Stimulated activated naive CD4-positive, alpha-beta T cell treated with Interleukin-2 at 50 U/mL for 16 hours (primary cell): ENCODE measurements around the gene TMEM198.

Experiments used
- DNase-seq: peaks from one replicate; lab custom pipeline; 2025; lab: John Stamatoyannopoulos, UW

The TMEM198 gene

GRCh38 chr2:219545295-219545942, 1.6 kb downstream of the TMEM198 start:
- no peak for DNase-seq

GRCh38 chr2:219545943-219546352, 2.1 kb downstream of the TMEM198 start:
- DNase-seq, result no peak

- DNase-seq, result no peak
Measured at GRCh38 chr2:219547621-219548020, 3.8 kb downstream of the TMEM198 start.

DNA sequence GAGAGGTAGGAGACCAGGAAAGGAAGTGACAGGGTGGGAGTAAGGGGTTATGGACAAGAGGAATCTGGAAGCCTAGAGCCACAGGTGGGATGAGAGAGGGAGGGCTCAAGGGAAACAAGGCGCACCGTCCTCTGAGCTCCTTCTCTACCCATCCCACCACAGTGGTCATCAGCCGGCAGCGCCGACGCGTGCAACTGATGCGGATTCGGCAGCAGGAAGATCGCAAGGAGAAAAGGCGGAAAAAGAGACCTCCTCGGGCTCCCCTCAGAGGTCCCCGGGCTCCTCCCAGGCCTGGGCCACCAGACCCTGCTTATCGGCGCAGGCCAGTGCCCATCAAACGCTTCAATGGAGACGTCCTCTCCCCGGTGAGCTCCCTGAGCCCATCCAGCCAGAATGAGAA, 5.2 kb downstream of the TMEM198 start:
- no peak for DNase-seq

DNA sequence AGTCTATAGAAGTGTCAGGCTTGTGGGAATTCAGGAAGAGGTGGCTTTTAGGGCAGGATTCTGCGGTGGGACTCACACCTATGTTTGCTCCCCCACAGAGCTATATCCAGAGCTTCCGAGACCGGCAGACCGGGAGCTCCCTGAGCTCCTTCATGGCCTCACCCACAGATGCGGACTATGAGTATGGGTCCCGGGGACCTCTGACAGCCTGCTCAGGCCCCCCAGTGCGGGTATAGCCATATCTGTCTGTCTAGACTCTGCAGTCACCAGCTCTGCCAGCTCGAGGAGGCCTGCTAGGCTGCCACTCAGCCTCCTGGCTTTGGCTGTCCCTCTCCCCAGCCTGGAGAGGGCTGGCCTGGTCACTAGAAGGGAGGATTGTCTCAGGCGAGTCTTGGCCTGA, 5.8 kb downstream of the TMEM198 start:
- no peak for DNase-seq

DNA sequence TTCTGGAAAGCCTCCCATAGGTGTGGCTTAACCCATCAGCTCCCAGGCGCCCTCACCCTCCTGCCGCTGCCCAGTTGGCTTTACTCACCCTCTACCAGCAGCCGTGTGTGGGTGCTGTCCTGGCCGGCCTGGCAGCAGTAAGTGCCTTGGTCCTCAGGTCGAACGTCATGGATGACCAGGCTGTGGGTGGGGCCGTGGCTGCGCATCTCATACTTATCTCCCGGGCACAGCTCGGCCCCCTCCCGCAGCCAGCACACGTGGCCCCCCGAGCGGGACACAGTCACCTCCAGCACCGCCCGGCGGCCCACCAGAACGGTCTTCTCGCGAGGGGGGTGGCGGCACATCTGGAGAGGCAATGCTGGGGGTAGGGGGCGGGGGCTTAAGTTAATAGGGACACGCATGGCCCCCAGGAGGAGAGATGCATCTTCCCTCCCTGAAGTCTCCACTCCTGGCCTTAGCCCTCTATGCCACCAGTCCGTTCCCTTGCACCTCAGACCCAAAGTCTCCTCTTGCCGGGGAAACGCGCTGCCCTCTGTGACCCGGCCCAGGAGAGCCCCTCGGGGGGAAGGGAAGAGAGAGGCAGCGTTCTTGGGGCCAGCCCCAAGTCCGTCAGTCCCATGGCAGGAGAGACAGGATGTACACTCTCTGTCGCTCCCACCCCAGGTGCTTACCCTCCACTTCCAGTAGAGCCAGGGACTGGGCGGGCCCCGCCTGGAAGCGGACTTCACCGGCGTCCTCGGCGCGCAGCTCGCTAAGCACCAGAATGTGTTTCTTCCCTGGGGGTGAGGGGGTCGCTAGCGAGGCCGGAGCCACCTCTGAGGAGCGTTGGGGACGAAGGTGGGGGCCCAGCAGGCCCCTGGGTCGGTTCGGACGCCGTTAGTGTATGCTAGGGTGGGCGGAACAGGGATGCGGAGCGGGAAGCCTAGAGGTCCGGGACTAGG, 7.9 kb downstream of the TMEM198 start:
- DNase-seq, result no peak

DNA sequence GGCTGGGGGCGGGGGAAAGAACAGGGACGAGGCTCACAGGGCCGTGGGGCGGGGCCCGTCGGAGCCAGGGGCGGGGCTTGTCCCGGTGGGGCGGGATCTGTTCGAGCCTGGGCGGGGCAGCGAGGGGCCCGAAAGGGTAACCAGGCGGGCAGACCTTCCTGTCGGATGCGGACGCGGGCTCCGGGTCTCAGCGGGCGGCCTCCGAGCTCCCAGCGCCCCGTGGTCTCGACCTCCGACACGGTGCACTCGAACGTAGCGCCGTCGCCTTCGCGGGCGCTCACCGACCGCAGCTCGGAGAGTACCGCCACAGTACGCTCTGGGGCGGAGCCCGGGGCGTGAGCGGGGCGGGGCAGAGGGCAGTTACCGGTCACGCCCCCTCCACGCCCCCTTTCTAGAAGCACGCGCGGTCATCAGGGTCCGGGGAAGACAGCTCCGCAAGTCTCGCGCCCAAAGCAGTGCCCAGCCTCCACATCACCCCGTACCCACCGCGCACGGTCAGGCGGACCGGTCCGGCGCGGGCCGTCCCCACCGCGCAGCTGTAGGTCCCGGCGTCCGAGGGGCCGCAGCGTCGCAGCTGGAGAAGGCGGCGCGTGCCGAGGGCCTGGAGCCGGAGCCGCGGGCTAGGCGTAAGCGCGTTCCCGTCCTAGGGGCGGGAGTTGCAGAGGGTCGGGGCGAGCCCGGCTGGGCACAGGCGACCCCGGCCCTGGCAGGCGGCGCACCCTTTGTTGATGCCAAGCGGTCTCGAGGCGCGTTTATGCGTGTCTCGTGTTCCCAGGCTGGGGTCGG, 8.7 kb downstream of the TMEM198 start:
- DNase-seq, result peak; percentile 78

GRCh38 chr2:219553168-219553417, 9.3 kb downstream of the TMEM198 start:
- DNase-seq, result no peak

GRCh38 chr2:219553463-219553963, 9.7 kb downstream of the TMEM198 start:
- DNase-seq, result no peak

DNA sequence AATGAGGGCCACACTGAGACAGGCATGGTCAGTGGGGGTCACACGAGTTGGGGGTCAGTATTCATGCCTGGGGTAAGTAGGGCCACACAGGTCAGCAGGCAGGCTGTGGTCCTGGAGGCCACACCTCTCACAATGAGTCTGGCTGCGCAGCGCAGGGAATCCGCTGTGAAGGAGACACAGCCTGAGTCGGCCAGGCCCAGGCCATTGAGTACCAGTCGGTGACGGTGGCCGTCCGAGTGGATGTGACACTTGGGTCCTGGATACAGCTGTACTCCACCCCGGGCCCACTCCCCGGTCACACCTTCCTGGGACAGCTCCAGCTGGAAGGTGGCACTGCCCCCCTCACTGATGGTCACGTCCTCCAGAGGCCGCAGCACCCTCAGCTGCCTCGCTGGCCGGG, 10.5 kb downstream of the TMEM198 start:
- DNase-seq, result no peak

- no peak for DNase-seq
Measured at GRCh38 chr2:219555956-219556355, 12.1 kb downstream of the TMEM198 start.

DNA sequence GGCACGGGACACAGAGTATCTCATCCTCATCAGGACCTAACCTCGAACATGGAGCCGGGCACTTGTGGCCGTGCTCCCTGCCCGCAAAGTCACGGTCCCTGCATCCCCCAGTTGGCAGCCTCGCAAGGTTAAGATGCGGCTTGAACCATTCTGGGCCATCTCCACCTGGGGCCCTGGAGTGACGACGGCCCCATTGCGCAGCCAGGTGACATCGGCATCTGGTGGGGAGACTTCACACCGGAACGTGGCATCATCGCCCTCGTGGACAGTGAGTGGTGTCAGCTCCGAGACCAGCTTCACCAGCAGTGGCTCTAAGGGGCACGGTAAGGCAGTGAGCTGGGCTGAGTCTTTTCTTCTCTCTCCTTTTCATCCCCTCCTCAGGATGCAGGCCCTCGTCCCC, 12.6 kb downstream of the TMEM198 start:
- DNase-seq, result no peak

GRCh38 chr2:219557320-219557719, 13.5 kb downstream of the TMEM198 start:
- DNase-seq, result no peak

DNA sequence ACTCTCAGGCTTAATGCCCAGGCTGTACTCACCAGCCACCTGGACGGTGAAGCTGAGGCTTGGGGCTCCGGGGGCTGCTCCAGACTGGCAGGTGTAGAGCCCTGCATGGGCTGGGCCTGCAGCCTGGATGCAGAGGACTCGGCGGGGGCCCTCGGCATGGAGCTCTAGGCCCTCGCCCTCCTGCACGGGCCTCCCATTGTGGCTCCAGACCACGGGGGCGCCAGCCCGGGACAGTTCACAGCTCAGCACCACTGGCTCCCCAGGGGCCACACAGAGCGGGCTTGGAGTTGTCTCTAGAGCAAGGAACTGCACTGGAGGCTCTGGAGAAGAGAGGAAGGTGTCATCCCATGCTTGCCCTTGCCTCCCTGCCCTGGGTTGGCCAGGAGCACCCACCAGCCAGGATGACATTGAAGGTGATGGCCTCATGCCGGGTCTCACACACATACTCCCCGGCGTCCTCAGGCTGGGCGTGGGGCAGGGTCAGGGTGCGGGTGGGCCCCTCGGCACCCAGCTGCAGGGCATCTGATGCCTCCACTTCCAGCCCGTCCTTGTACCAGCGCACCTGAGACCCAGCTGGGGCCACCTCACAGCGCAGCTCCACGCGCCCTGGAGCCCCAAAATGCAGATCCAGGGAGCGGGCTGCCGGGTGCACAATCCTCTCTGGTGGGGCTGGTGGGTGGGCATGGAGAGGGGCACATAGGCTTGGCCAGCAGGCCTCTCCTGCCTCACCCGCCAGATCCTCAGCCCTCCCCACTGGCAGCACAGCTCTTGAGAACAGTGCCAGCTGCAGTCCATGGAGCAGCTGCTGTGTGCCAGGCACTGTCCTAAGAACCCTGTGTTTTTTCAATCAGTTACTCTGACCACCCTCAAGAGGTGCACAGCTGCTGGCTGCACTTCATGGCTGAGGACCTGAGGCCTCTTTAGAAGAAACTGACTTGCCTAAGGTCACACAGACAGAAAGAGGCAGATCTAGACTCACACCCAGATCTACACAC, 14.3 kb downstream of the TMEM198 start:
- DNase-seq, result no peak

DNA sequence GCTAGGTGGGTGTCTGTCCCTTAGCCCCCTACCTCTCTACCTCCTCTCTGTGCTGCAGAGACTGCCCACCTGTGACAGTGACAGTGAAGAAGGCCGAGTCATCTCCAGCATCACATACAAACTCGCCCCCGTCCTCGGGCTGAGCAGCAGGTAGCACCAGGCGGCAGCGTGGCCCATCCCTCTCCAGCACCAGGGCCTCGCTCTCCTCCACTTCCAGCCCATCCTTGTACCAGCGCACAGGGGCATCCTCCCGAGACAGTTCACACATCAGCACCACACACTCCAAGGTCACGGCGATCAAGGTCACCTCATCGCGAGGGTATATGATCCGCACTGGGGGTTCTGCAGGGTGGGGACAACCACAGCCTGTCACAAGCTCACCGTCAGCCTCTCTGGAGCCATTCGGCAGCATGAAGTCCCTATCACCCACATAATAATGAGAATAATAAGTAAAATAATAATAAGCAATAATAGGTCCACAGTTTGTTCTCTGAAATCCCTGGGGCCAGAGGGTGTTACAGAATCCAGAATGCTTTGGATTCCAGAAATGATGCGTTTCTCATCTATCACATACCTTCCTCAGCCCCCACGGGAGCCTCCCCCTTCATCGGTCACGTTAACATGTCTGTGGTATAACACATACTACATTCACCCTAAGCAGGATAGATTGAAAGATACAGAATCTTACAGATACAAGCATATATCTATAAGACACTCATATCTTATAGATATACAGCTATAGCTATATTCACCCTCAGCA, 15.5 kb downstream of the TMEM198 start:
- DNase-seq, result no peak

DNA sequence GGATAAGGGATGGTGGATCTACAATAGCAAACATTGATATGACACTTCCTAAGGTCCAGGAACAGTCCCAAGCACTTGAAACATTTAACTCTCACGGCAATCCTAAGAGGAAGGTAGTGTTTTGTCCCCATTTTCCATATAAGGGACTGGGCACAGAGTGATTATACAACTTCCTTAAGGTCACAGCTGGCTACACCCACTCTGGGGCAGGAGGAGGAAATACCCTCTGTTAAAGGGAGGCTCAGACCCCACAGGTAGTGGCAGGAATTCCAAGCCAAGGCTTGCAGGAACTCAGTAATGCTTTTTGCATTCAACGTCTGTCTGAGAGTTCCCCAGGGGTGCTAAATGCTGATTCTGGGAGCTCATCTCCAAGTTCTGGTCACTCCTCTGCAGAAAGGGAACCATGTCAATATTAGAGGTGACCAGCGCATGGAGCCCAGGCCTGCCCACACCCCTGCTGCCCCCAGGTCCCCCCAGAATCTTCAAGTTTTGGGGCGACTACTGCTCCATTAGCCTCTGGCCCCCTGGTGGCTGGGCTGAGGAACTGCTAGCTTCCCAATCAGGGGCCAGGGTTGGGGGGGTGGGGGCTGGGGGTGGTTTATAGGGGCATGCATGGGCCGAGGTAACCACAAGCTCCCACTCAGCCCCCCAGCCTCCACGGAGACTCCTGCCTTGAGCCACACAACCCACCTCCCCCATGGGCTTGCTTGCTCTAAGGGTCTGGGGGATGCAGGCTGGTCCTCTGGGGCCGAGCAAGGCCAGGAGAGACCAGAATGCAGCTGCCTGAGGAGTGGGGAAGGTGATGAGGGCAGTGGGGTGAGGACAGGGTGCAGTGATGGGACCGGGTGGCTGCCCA, 16.4 kb downstream of the TMEM198 start:
- DNase-seq, result no peak

GRCh38 chr2:219560893-219561178, 17.0 kb downstream of the TMEM198 start:
- no peak for DNase-seq

DNA sequence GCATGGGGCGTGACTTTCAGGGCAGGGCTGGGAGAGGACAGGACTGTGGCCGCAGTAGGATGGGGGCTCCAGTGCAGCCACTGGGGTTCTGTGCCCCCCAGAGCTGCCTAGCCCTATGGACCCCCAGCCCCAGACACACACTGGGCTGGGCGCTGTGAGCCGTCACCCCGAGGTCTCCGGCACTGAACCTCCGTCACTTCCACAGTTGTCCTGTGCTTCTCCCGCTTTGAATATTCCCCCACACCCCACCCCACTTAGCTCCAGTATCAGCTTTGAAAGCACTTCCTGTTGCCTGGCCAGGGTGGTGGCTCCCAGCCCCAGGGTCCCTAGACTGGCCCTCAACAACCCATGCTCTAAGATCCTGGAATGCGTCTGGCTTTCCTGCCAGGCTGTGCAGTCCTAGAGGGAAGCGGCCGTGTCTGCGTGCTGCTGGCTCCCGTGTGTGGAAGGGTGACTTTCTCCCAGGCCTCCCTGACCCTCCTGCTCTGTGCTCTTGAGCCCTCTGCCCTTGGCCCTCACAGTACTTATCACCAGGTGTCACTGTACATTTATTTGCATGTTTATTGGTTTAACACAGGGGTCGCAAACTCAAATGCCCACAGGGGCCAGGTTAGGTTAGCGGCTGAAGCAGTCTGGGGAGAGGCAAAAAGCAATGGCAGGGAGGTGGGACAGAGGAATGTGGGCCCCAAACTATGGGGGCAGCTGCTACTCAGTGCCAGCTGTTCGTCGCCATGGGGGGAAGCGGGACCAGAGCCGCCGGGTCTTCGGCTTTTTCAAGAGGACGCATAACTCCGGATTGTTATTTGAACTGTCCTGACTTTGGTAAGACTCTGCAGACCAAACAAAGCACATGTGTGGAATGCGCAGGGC, 17.6 kb downstream of the TMEM198 start:
- no peak for DNase-seq
